Measurements from ENCODE around the gene YPEL2. TPM values are rescaled to one million over a fixed set of nuclear protein-coding genes. Genes with fewer than 3 reads are reported as not detected.

Gene YPEL2
- polyA plus RNA-seq, 2 of the 4 experiments (the other 2 are of a cell fraction): 5.4 to 8.2 TPM

DNA sequence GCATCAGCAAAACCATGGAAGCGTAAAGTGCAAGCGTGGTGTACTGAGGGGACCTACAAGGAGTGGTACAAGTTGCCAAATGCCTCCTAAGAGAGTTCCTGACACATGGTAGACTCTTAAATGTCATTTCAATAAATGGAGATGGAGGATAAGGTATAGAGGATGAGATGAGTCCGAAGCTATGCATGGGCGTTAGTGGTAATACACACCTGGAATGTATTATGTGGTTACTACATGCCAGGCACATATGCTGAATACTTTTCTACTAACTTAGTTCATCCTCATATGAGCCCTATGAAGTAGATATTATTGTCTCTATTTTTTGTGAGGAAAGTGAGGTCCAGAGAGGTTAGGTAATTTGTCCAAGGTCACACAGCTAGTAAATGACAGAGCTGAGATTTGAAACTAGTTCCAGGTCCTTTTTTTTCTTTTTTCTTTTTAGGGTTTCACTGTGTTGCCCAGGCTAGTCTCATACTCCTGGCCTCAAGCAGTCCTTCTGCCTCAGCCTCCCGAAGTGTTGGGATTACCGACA lies 15.5 kb downstream of the YPEL2 start:
- no peak for FAIRE-seq
- 91% methylated on average over 6 of the region's 6 CpGs for WGBS (ENCODE audit: missing lambda C conversion rate)

GRCh38 chr17:59347975-59348391 lies 16.5 kb downstream of the YPEL2 start:
- no peak overlapping the region for H3K4me2 ChIP-seq
- ChIA-PET POLR2A (no interaction called here), CTCF (interaction anchor here (1.7 kb wide), 1 partner anchor 18 kb away, joined by 4 read pairs; no protein-coding TSS in a partner anchor)

More for the DNA sequence above, 15.5 kb downstream of the YPEL2 start:
- peak; percentile 67; the same call in 1 of the 2 replicates for TF ChIP-seq KDM1A (IDR thresholded peaks at IDR 0.05; ENCODE audit: low read depth)
- peak; percentile 45 for TF ChIP-seq ZFP36 (IDR thresholded peaks at IDR 0.05; ENCODE audit: borderline replicate concordance, partially characterized antibody)
- TF ChIP-seq HDAC2 (IDR thresholded peaks at IDR 0.05): 0 out of 2 replicates have a peak, but pooled peaks have one; percentile 32
- TF ChIP-seq EHMT2 (IDR thresholded peaks at IDR 0.05; ENCODE audit: low read depth): no peak
- TF ChIP-seq, protein P1, sequence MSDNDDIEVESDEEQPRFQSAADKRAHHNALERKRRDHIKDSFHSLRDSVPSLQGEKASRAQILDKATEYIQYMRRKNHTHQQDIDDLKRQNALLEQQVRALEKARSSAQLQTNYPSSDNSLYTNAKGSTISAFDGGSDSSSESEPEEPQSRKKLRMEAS (IDR thresholded peaks at IDR 0.05): no peak
- Histone ChIP-seq H3K9me3 (no peaks in the 10 kb centered on the region), H3K4me1 (no peaks in the 10 kb centered on the region), H3K27ac (no peak overlapping the region), H3K4me2 (no peak overlapping the region), H3K4me3 (no peak overlapping the region)
- DNase-seq (ENCODE audit: low read depth in 1 of 2, low spot score in 1 of 2) (no peak), ATAC-seq (no peak)
- ChIA-PET POLR2A (no interaction called here), CTCF (interaction anchor here (0.6 to 3.2 kb wide), 6 partner anchors 12 to 215 kb away, joined by 3 to 10 read pairs (median 4); partner anchors contain the start of gene YPEL2)

GRCh38 chr17:59349178-59349577 lies 17.7 kb downstream of the YPEL2 start:
- no peak for DNase-seq (ENCODE audit: low read depth in 1 of 2, low spot score in 1 of 2)
- 82% methylated on average over 8 of the region's 8 CpGs for WGBS (ENCODE audit: missing lambda C conversion rate)
- no peak overlapping the region for H3K27ac ChIP-seq
- FAIRE-seq: no peak
- H3K4me1 ChIP-seq: no peaks in the 10 kb centered on the region
- ChIA-PET POLR2A (interaction anchor here (0.7 kb wide), 2 partner anchors 12 to 450 kb away, joined by 4 to 7 read pairs; no protein-coding TSS in a partner anchor), CTCF (interaction anchor here (0.7 to 1.2 kb wide), 4 partner anchors 16 to 199 kb away, joined by 3 to 5 read pairs (median 3); no protein-coding TSS in a partner anchor)
- no peak for TF ChIP-seq PHF8 (IDR thresholded peaks at IDR 0.05; ENCODE audit: borderline replicate concordance, low read depth)
- no peaks in the 10 kb centered on the region for H3K9me3 ChIP-seq
- no peak for ATAC-seq
- H3K4me2 ChIP-seq: no peak overlapping the region
- H3K4me3 ChIP-seq: no peak overlapping the region

More at GRCh38 chr17:59347975-59348391, 16.5 kb downstream of the YPEL2 start:
- no peak for DNase-seq (ENCODE audit: low read depth in 1 of 2, low spot score in 1 of 2)
- Histone ChIP-seq H3K9me3 (no peaks in the 10 kb centered on the region), H3K27ac (no peak overlapping the region), H3K4me1 (no peaks in the 10 kb centered on the region), H3K4me3 (no peak overlapping the region)
- WGBS (ENCODE audit: missing lambda C conversion rate): 84% methylated on average over 7 of the region's 7 CpGs
- no peak for ATAC-seq
- no peak for FAIRE-seq
- TF ChIP-seq KDM1A (IDR thresholded peaks at IDR 0.05; ENCODE audit: low read depth) (no peak), FOSL2 (IDR thresholded peaks at IDR 0.05) (no peak), FOSL2 (CRISPR knock-in tag; IDR thresholded peaks at IDR 0.05) (no peak)

- Histone ChIP-seq H3K9me3 (no peaks in the 10 kb centered on the region), H3K4me2 (no peak overlapping the region), H3K4me1 (no peaks in the 10 kb centered on the region), H3K4me3 (no peak overlapping the region), H3K27ac (no peak overlapping the region)
- DNase-seq (ENCODE audit: low read depth in 1 of 2, low spot score in 1 of 2) (no peak), ATAC-seq (no peak; a peak in 1 of 6 replicates), FAIRE-seq (no peak)
- ChIA-PET POLR2A (no interaction called here), CTCF (interaction anchor here (0.7 to 1.5 kb wide), 2 partner anchors 42 to 49 kb away, joined by 3 to 5 read pairs; no protein-coding TSS in a partner anchor)
- 74% methylated on average over 16 of the region's 16 CpGs for WGBS (ENCODE audit: missing lambda C conversion rate)
- TF ChIP-seq JUNB (IDR thresholded peaks at IDR 0.05) (no peak), KDM5A (IDR thresholded peaks at IDR 0.05) (no peak), EP300 (IDR thresholded peaks at IDR 0.05) (no peak), RARB (CRISPR knock-in tag; IDR thresholded peaks at IDR 0.05) (no peak), SREBF2 (IDR thresholded peaks at IDR 0.05) (no peak), RCOR1 (IDR thresholded peaks at IDR 0.05; ENCODE audit: low read depth, low read length) (no peak), SMC3 (IDR thresholded peaks at IDR 0.05) (no peak), MYC (IDR thresholded peaks at IDR 0.05; ENCODE audit: borderline replicate concordance, low read length) (no peak), GATA3 (IDR thresholded peaks at IDR 0.05; ENCODE audit: borderline replicate concordance) (no peak), EHF (CRISPR knock-in tag; IDR thresholded peaks at IDR 0.05) (no peak), HOXA7 (CRISPR knock-in tag; IDR thresholded peaks at IDR 0.05) (no peak), NR3C1 (IDR thresholded peaks at IDR 0.05) (no peak), RNF2 (IDR thresholded peaks at IDR 0.05; ENCODE audit: borderline replicate concordance, low read depth) (no peak), FOSB (CRISPR knock-in tag; IDR thresholded peaks at IDR 0.05) (no peak), ZC3H11A (IDR thresholded peaks at IDR 0.05) (no peak), REST (IDR thresholded peaks at IDR 0.05) (no peak)
- TF ChIP-seq, protein P2, sequence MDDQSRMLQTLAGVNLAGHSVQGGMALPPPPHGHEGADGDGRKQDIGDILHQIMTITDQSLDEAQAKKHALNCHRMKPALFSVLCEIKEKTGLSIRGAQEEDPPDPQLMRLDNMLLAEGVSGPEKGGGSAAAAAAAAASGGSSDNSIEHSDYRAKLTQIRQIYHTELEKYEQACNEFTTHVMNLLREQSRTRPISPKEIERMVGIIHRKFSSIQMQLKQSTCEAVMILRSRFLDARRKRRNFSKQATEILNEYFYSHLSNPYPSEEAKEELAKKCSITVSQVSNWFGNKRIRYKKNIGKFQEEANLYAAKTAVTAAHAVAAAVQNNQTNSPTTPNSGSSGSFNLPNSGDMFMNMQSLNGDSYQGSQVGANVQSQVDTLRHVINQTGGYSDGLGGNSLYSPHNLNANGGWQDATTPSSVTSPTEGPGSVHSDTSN (IDR thresholded peaks at IDR 0.05): no peak
Measured at GRCh38 chr17:59353106-59353854, 21.8 kb downstream of the YPEL2 start.

Data from A549 (cell line).